GM19239 (cell line): Measurements from ENCODE around the gene GIMAP1.
"Not testable (repeated sequence)": the region's sequence is repeated elsewhere in the genome, so short reads cannot be mapped to it uniquely, and the experiment has no call there.

Source experiments
- DNase-seq: peaks from one replicate; pipeline ENCODE4 v3.0.0; 2011; ENCODE audit warnings: low spot score; ENCODE audit not compliant: insufficient read length
- FAIRE-seq: peaks from 2 replicates; lab custom pipeline; 2011; peaks lifted over from hg19 to GRCh38; lab: Jason Lieb, UNC

Gene GIMAP1

GRCh38 chr7:150716368-150716767, at the start of gene GIMAP1:
GIMAP1 (plus strand) TSS chr7:150716613; CDS start chr7:150719048, 2,435 bp downstream.
- DNase-seq (peak; percentile 43), FAIRE-seq (peak; percentile 86)

- peak; percentile 99 for FAIRE-seq
- peak; percentile 48 for DNase-seq
Observed at GRCh38 chr7:150668472-150668911, 47.9 kb upstream of the GIMAP1 start.

GRCh38 chr7:150668977-150669376, 47.4 kb upstream of the GIMAP1 start:
- FAIRE-seq: no peak

GRCh38 chr7:150671798-150672585, 44.4 kb upstream of the GIMAP1 start:
- FAIRE-seq, DNase-seq: not testable (repeated sequence)

More at GRCh38 chr7:150668977-150669376, 47.4 kb upstream of the GIMAP1 start:
- no peak for DNase-seq

DNA sequence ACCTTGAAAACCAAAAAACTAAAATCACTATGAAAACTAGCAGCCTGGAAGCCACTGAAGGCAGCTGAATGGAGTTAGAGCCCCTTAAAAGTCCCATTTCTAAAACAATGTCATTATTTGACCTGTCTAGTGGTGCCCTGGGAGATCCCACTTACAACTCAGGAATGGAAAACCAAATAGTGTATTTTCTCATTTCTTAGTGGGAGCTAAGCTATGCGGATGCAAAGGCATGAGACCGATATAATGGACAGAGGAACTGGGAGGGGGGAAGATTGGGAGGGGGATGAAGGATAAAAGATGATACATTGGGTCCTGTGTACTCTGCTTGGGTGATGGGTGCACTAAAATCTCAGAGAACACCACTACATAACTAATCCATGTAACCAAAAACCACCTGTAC, 40.7 kb upstream of the GIMAP1 start:
- no peak for FAIRE-seq
- DNase-seq: no peak

DNA sequence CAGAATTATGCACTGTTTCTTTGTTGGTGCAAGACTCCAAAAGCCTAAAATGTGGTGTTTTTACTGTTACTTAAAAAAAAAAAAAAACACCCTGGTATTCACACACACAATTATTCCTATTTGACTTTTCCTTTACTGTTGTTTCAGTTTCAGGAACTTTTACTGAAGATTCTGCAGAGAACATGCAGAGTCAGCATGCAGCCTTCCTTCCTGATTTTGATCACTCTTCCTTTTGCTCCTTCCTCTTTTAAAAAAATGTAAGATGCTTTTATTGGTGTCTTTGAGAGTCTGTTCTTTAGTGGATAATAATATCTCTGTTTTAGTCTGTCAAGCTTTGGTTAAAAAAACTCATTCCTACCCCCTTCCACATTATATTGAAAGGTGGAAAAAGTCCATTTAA, 40.1 kb upstream of the GIMAP1 start:
- FAIRE-seq: peak; percentile 14
- DNase-seq: not testable (repeated sequence)

DNA sequence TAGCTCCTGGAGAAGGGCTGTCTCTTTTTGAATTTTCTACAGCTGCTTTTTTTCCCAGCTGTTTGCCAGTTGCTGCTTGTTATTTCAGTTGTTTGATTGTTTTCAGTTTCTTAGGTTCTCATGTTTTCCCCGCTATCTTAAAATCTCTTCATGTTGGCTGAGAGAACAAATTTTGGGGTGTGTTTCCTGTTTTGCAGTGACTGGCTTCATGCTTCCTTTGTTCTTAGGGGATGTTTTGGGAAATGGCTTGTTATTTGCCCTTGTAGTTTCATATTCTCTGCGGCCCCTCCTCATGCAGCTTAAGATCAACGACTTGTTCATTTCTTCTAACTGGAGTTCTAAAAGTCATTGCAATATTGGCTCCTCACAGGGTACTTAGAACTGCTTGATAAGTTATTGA, 39.6 kb upstream of the GIMAP1 start:
- DNase-seq, FAIRE-seq: not testable (repeated sequence)

DNA sequence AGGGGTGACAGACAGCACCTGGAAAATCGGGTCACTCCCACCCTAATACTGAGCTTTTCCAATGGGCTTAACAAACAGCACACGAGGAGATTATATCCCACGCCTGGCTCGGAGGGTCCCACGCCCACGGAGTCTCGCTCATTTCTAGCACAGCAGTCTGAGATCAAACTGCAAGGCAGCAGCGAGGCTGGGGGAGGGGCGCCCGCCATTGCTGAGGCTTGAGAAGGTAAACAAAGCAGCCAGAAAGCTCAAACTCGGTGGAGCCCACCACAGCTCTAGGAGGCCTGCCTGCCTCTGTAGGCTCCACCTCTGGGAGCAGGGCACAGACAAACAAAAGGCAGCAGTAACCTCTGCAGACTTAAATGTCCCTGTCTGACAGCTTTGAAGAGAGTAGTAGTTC, 37.8 kb upstream of the GIMAP1 start:
- not testable (repeated sequence) for DNase-seq, FAIRE-seq

DNA sequence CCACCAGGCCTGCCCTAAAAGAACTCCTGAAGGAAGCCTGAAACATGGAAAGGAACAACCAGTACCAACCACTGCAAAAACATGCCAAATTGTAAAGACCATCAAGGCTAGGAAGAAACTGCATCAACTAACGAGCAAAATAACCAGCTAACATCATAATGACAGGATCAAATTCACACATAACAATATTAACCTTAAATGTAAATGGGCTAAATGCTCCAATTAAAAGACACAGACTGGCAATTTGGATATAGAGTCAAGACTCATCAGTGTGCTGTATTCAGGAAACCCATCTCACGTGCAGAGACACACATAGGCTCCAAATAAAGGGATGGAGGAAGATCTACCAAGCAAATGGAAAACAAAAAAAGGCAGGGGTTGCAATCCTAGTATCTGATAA, 36.0 kb upstream of the GIMAP1 start:
- DNase-seq, FAIRE-seq: not testable (repeated sequence)

GRCh38 chr7:150685219-150686029, 31.0 kb upstream of the GIMAP1 start, which contains the start of gene GIMAP2:
GIMAP2 (plus strand) TSS chr7:150685706; CDS start chr7:150687060, 1,354 bp downstream.
- DNase-seq (peak; percentile 59), FAIRE-seq (peak; percentile 95)

- FAIRE-seq: no peak
- DNase-seq: no peak
Observed at GRCh38 chr7:150686030-150686631, 30.3 kb upstream of the GIMAP1 start.

DNA sequence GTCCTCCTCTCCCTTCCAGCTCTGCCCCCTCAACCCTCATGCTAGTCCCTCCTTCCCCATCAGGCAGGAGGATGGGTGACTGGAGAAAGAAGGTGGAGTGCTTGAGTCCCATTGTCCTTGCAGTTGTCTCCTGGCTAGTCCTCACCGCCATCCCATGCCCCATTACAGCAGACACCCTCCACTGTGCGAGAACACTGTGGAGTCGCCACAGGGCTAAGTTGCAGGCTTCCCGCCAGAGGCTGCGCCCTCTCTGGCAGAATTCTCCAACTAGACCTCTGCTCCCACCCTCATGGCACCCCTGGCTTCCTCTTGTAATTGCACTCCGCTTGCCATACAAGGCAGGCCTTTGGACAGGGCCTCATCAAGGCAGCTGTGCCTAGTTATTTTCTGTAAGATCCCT, 27.8 kb upstream of the GIMAP1 start:
- FAIRE-seq (no peak), DNase-seq (no peak)

GRCh38 chr7:150695654-150696053, 20.8 kb upstream of the GIMAP1 start:
- DNase-seq (no peak), FAIRE-seq (no peak)

GRCh38 chr7:150703209-150703608, 13.2 kb upstream of the GIMAP1 start:
- DNase-seq (no peak), FAIRE-seq (no peak)

DNA sequence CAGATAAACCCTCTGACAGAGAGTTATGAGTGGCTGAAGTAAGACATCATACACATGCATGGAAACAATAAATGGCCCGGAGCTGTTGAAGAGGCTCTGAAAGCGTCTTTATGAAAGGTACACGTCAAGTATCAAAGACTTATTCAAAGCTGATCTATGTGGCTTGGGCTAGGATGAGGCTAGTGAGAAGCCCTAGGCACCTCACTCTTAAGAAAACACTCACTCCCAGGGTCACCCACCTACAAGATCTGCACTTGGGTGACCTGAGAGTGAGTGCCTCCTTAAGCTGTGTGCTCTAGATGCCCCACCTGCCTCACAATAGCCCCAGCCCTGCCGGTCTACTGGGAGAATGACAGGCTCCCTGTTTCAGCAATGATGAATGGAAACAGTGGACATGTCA, 1.1 kb upstream of the GIMAP1 start:
- DNase-seq (no peak), FAIRE-seq (no peak)

- no peak for DNase-seq
- no peak for FAIRE-seq
Observed at GRCh38 chr7:150715738-150716137, 675 bp upstream of the GIMAP1 start.

DNA sequence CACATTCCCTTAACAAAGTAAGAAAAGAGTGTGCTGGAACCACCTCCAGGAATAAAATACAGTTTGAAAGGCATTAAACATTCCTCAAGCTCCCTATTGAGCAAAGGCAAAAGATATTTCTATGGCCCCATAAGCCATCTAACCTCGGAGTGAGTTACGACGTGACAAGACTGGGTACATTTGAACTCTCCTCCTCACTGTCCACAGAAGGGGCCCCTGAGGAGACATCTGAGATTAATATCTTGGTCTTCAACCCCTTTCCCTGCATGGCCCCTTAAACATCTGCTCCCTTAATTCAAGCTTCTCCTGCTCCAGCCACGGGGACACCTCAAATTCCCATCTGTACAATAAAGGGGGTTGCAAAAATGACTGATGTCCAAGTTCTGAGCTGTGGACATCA, 526 bp downstream of the GIMAP1 start:
- no peak for FAIRE-seq
- no peak for DNase-seq

DNA sequence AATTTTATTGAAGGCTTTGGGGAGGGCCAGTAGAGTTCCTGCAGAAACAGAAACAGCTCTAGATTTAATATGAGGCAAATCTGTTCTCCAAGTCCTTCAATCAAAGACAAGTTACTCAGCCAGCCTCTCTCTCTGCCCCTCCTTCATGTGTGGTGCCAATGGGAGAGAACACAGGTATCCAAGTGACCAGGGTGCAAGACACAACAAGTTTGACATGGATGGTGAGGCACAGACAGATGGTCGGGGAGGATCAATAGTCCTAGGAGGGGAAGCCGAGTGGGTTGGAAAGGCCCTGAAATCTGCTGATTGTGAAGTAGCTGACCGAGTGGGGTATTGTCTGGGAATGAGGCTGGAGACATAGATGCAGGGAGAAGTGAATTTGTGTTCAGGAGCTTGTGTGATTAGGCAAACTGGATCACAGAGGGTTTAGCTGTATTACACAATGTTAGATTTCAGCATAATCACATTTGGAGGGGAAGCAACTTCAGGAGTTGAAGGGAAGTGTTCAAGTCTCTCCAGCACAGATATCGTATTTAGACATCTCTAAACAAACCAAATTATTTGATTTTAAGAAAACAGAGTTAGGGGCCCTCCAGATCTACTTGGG, 1.5 kb downstream of the GIMAP1 start:
- DNase-seq (no peak), FAIRE-seq (no peak)

DNA sequence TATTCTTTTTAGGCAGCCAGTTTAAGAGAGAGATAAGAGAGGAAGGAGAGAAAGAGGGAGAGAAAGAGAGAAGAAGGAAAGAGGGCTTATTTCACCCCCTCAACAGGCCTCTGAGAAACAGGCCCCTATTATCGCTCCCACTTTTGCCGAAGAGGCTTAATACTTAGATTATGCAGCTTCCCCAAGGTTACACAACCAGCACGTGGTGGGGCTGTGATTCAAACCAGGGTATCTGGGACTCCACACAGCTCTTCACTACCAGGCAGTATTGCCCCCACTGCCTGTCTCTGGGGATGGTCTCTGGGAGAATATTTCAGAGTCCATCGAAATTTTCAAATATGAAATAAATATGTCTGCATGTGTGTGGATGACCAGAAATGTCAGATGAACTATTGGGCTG, 3.0 kb downstream of the GIMAP1 start:
- DNase-seq: no peak
- no peak for FAIRE-seq
